Measurements from ENCODE around the gene ATL2.

Gene ATL2

DNA sequence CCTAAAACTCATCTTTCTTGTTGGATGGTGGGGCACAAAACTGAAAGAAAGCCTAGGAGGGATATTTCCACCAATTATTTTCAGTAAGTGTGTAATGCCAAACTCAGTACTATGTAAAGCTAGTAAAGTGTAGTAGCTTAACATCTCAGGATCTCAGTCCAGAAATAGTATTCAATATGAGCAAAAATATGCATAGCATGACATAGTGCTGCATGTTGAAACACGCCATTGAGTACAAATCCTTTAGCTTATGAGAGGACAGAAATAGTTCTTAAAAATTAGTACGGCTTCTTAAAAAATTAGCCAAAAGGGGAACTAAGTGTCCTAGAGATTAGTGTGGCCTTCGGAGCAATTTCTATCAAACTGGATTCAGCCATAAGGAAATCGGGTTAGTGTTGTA, 21.7 kb upstream of the ATL2 start:
- H3K27ac ChIP-seq = no peak overlapping the region
- in situ Hi-C loops (cut with HindIII; ENCODE audit: low pct_ligation_motif_present, low sequenced_read_pairs) = no loop called here
- no peak overlapping the region for H3K4me3 ChIP-seq (ENCODE audit: low read depth, low read length)
- TF ChIP-seq, protein P1, sequence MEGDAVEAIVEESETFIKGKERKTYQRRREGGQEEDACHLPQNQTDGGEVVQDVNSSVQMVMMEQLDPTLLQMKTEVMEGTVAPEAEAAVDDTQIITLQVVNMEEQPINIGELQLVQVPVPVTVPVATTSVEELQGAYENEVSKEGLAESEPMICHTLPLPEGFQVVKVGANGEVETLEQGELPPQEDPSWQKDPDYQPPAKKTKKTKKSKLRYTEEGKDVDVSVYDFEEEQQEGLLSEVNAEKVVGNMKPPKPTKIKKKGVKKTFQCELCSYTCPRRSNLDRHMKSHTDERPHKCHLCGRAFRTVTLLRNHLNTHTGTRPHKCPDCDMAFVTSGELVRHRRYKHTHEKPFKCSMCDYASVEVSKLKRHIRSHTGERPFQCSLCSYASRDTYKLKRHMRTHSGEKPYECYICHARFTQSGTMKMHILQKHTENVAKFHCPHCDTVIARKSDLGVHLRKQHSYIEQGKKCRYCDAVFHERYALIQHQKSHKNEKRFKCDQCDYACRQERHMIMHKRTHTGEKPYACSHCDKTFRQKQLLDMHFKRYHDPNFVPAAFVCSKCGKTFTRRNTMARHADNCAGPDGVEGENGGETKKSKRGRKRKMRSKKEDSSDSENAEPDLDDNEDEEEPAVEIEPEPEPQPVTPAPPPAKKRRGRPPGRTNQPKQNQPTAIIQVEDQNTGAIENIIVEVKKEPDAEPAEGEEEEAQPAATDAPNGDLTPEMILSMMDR (IDR thresholded peaks at IDR 0.05; ENCODE audit: low read depth, low read length, missing control alignments) = no peak
- DNase-seq = no peak
- H3K36me3 ChIP-seq (replicated peaks) = no peaks in the 10 kb centered on the region
- H3K27me3 ChIP-seq (replicated peaks) = peaks cover 2% of the 10 kb centered on the region

DNA sequence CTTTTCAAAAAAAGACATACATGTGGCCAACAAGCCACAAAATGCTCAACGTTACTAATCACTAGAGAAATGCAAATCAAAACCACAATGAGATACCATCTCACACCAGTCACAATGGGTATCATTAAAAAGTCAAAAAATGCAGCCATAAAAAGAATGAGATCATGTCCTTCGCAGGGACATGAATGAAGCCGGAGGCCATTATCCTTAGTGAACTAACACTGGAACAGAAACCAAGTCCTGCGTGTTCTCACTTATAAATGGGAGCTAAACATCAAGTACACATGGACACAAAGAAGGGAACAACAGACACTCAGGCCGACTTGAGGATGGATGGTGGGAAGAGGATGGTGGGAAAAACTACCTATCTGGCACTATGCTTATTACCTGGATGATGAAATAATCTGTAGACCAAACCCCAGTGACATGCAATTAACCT, 17.8 kb upstream of the ATL2 start:
- H3K36me3 ChIP-seq (replicated peaks) = no peaks in the 10 kb centered on the region
- peak; percentile 23 for DNase-seq
- in situ Hi-C loops (cut with HindIII; ENCODE audit: low pct_ligation_motif_present, low sequenced_read_pairs) = no loop called here
- no peak overlapping the region for H3K4me3 ChIP-seq (ENCODE audit: low read depth, low read length)
- H3K27me3 ChIP-seq (replicated peaks) = peaks cover 11% of the 10 kb centered on the region
- no peak overlapping the region for H3K27ac ChIP-seq
- TF ChIP-seq, protein P1 (IDR thresholded peaks at IDR 0.05; ENCODE audit: low read depth, low read length, missing control alignments) = no peak

DNA sequence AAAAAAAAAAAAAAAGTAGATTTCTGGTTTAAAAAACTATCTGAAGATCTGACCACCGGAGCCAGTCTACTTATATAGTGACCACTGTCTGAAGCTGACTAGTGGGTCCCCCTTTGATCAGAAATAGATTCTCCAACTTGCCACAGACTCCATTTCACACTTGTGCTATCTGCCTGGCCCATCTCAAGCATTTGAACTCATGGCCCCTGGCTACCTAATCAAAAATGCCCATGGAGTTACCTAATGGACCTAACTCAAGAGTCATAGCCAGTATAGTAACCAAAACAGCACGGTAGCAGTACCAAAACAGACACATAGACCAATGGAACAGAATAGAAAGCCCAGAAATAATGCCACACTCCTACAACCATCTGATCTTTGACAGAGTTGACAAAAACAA, 17.0 kb upstream of the ATL2 start:
- no peak overlapping the region for H3K27ac ChIP-seq
- TF ChIP-seq, protein P1 (IDR thresholded peaks at IDR 0.05; ENCODE audit: low read depth, low read length, missing control alignments) = no peak
- no peak for DNase-seq
- H3K36me3 ChIP-seq (replicated peaks) = no peaks in the 10 kb centered on the region
- in situ Hi-C loops (cut with HindIII; ENCODE audit: low pct_ligation_motif_present, low sequenced_read_pairs) = no loop called here
- peaks cover 14% of the 10 kb centered on the region for H3K27me3 ChIP-seq (replicated peaks)
- no peak overlapping the region for H3K4me3 ChIP-seq (ENCODE audit: low read depth, low read length)

DNA sequence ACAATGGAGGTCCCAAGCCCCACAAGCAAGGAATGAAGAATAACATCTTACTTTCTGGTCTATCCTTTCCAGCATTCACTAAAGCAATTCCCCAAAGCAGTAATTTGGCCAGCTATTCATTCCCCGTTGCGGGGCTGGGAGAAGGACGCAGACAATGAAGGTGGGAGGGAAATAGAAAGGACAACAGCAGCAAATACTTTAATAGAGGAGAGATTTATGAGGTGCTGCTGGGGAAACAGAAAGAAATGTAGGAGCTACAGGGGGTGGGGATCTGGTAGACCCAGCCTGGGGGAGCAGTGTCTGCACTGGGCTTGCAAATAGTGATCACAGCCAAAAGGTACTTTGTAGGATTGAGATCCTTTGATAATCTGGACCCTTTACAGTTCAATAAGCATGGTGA, 13.9 kb upstream of the ATL2 start:
- Histone ChIP-seq H3K36me3 (replicated peaks) (no peaks in the 10 kb centered on the region), H3K4me3 (ENCODE audit: low read depth, low read length) (no peak overlapping the region), H3K27me3 (replicated peaks) (peaks cover 14% of the 10 kb centered on the region), H3K27ac (no peak overlapping the region)
- TF ChIP-seq, protein P1 (IDR thresholded peaks at IDR 0.05; ENCODE audit: low read depth, low read length, missing control alignments) = no peak
- in situ Hi-C loops (cut with HindIII; ENCODE audit: low pct_ligation_motif_present, low sequenced_read_pairs) = no loop called here
- no peak for DNase-seq

DNA sequence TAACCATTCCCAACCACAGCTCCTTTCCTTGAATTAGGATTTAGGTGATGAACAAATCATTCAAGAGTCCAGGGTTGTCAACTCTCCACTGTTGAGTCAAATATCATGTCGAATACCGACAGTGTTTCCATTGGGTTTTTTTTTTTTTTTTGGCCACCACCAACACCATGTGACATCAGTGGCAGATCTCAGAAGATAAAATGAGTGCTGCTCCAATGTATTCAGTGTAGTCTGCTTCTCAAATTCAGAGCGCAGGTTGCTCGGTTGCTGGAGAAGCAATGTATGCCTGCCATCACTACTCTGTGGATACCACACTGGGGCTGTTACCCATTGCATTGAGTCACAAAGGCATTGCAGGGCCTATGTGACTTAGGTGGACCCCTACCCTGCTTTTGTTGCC, 10.8 kb upstream of the ATL2 start:
- Histone ChIP-seq H3K27me3 (replicated peaks) (peaks cover 12% of the 10 kb centered on the region), H3K36me3 (replicated peaks) (no peaks in the 10 kb centered on the region), H3K27ac (no peak overlapping the region), H3K4me3 (ENCODE audit: low read depth, low read length) (no peak overlapping the region)
- in situ Hi-C loops (cut with HindIII; ENCODE audit: low pct_ligation_motif_present, low sequenced_read_pairs) = no loop called here
- TF ChIP-seq, protein P1 (IDR thresholded peaks at IDR 0.05; ENCODE audit: low read depth, low read length, missing control alignments) = no peak
- DNase-seq = no peak

DNA sequence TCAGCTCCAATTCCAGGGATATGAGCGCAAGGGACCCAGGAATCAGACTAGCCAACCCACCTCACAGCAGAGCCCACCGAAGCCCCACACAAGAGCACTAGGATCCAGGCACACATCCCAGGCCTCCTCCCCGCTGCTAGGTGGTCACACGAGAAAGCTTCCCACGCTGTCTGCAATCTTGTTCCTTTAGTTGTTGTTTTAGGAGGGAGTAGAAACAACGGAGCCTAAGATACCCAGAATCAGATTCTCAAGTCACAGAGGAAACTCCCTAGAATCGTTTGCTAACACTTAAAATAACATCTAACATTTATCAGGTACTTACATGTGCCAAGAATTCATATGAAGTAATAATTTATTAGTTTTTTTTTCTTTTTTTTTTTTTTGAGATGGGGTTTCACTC, 9.7 kb upstream of the ATL2 start:
- no peak for DNase-seq
- Histone ChIP-seq H3K36me3 (replicated peaks) (no peaks in the 10 kb centered on the region), H3K27me3 (replicated peaks) (peaks cover 12% of the 10 kb centered on the region), H3K4me3 (ENCODE audit: low read depth, low read length) (no peak overlapping the region), H3K27ac (no peak overlapping the region)
- TF ChIP-seq, protein P1 (IDR thresholded peaks at IDR 0.05; ENCODE audit: low read depth, low read length, missing control alignments) = no peak
- in situ Hi-C loops (cut with HindIII; ENCODE audit: low pct_ligation_motif_present, low sequenced_read_pairs) = no loop called here
